ENCODE results near the gene PLIN1.

- TF ChIP-seq CTCF (IDR thresholded peaks at IDR 0.05; ENCODE audit: insufficient read depth, low read depth, low read length) (no peak), EZH2 (IDR thresholded peaks at IDR 0.05; ENCODE audit: insufficient read depth, low read length) (no peak)
These were observed 47.9 kb downstream of the PLIN1 start for GRCh38 chr15:89630974-89631901.
